GDM1 (cell line): ENCODE data around the gene ENOSF1.
"Not testable (repeated sequence)": the region's sequence is repeated elsewhere in the genome, so short reads cannot be mapped to it uniquely, and the experiment has no call there.

ENCODE experiments used
- DNase-seq: peaks from one replicate; lab custom pipeline; 2025; lab: John Stamatoyannopoulos, UW

Gene ENOSF1

GRCh38 chr18:706405-706804 lies 6.0 kb downstream of the ENOSF1 start:
- no peak for DNase-seq

- no peak for DNase-seq
Measured at GRCh38 chr18:703213-703967, 9.0 kb downstream of the ENOSF1 start.

- DNase-seq: no peak
Measured at GRCh38 chr18:697800-698199, 14.6 kb downstream of the ENOSF1 start.

DNA sequence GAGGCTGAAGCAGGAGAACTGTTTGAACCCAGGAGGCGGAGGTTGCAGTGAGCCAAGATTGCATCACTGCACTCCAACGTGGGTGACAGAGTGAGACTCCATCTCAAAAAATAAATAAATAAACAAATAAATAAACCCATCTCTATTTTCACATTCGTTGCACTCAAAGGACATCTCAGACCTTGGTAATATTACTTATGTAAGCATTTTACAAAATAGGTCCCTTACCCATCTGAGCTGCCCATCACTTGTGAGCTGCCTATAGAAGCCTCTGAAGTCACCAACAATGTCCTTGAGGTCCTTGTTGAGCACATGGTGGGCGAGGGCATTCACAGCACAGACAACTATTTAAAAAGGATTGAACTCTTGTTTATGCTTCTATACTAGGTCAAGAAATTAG lies 15.4 kb downstream of the ENOSF1 start:
- no peak for DNase-seq

GRCh38 chr18:693466-694187 lies 18.8 kb downstream of the ENOSF1 start:
- no peak for DNase-seq

- no peak for DNase-seq
Measured at GRCh38 chr18:692824-693223, 19.6 kb downstream of the ENOSF1 start.

DNA sequence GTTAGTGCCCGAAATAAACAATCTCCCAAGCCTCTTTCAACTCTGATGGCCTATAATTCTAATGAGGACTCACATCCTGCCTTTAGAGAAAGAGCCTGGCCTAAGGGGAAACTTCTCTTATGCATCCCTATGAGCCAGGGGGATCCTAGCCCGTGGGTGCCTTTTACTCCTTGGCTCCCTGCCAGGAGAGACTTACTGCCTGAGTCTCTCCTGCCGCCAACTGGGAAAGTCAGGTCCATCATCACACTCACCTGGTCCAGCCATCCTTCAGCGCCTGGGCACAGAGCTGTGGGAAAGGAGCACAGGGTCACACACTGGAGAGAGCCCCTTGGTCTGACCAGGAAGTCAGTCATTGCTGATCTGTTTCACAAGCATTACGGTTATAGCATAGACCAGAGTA lies 24.1 kb downstream of the ENOSF1 start:
- DNase-seq: no peak

DNA sequence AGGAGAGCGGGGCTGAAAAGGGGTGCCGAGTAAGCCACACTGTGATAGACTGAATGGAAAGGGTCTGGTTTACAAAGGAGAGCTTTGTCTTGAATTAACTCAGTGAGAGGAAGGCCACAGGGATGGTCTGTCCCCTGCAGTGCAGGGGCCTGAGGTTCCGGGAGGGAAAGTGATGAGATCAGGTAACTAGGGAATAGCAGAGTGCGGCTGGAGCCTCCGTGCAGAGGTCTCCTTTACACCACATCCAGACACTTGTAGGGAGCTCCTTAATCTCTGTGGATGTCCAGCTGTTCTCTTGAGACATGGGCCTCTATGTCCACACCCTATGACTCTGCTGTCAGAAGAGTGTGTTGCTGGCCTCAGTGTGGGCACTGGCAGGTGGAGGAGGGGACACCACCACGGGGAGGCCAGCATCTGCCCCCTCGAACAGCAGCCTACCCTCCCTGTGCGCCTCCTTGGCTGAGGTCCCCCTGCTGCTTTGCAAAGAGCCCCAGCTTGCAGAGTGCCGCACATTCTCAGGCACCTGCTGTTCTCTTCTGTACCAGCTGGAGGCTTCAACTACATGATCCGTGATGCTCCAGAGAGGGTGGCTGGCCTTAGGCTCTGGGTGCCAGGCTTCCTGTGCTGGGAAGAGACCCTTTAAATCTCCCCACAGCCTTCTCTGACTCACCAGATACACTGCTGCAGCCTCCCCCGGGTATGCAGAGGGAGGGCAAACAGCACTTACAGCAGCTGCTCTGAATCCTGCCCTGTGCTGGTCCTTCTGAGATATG lies 25.9 kb downstream of the ENOSF1 start:
- DNase-seq: no peak

DNA sequence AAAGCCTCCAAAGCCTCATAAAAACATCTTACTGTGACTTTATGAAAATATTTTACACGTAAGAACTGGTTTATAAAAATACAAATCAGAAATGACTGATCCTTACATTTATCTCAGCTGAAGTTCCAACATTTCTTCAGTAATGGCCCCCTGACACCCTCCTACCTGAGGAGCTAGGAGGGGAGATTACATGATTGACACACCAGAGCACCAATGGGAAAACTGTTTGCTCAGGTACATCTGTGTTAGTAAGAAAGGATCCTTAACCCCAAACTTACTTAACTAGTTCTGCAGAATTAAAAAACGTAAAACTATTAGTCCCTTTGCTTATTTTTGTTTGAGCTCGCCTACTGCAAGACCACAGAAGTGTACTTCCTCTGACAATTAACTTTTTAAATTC lies 27.0 kb downstream of the ENOSF1 start:
- no peak for DNase-seq

- no peak for DNase-seq
Measured at GRCh38 chr18:683531-683930, 28.9 kb downstream of the ENOSF1 start.

GRCh38 chr18:682833-683232 lies 29.6 kb downstream of the ENOSF1 start:
- no peak for DNase-seq

GRCh38 chr18:682416-682815 lies 30.0 kb downstream of the ENOSF1 start:
- DNase-seq: not testable (repeated sequence)

DNA sequence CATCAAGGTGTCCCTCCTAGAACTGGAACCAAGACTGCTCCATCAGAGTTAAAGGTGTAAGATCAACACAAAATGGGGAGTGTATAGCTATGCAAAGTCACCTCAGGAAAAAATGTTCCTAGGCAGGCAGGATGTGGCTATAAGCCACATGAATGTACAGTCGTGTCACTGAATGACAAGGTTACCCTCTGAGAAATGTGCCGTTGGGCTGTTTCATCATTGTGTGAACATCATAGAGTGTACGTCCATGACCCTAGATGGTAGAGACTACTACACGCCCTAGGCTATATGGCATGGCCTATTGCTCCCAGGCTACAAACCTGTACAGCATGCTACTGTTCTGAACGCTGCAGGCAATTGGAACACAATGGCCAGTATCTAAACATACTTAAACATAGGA lies 30.4 kb downstream of the ENOSF1 start:
- peak; percentile 19 for DNase-seq

DNA sequence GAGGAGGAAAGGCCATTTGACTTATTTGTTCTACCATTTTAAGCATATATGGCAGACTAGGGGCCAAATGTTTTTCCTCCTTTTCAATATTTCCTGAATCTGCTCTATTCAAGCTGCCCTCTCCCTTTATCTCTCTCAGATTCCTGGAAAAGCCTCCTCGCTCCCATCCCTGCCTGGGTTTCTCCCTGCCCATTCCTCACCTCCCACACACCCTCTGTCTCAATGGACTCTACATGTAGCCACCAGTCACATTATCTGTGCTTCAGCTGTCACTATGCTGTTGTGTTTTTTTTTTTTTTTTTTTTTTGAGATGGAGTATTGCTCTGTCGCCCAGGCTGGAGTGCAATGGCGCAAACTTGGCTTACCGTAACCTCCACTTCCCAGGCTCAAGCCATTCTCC lies 32.0 kb downstream of the ENOSF1 start:
- DNase-seq: no peak

DNA sequence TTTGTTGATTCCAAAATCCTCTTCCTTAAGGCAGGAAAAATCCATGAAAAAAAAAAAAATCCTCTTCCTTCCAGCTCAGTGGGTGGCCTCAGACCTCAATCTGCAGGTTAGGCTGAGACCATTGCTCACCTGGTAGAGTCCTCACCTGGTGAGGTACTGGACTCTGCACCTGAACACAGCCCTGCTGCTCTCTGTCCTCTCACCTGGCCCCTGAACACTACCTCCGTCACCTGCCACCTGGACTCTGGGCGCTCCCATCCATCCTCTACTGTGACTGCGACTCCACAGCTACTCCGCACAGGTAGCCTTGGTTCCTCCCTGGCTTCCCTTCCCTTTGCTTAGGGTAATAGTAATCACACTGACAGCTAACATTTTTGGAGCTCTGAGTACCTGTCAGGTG lies 32.9 kb downstream of the ENOSF1 start:
- no peak for DNase-seq

DNA sequence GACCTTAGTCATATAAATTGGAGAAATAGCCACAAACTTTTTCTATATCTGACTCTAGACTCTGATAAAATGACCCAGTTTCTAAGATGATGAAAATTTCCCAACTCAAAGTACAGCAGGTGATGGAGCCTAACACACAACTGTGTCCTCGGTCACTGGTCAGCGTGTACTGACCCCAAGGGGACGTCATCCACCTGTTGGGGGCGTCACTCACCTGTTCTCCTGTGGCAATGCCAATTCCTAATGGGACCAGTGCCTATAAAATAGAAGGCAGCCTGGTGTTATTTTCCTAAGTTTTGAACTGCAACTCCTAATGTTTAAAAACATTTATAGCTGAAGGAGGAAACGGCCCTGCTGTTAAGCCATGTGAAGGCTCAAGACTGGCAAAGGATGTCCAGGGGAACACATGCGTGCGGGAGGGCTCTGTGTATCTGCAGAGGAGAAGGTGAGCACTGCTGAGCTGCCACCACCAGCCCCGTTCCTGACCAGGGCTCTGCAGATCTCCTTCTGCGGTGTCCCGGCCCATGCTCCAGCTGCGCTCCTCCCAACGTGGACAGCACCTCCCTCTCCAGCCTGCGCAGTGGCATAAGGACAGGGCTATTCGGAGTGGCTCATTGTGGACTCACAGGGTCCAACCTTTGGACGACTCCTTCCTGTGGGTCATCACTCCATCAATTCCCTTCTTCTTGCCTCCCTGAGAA lies 33.8 kb downstream of the ENOSF1 start:
- DNase-seq: no peak

DNA sequence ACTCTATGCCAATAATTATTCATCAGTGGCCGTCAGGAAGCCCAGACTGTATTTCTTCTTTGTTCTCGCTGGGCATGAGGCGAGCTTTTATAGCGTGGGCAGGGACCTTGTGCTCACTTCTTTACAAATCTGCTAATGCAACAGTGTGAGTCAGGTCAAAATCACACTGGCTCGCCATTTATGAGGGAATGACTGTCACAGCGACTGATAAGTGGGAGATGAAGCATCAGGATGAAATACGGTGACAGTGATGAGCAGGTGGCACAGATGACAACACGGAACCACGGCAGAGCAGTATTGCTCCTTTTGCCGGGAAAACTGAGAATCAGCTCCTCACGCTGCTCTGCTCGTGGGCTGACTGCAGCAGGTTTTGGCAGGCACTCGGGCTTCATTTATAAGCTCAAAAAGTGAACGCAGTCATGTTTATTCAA lies 34.5 kb downstream of the ENOSF1 start:
- DNase-seq: no peak

- DNase-seq: no peak
Measured at GRCh38 chr18:677145-677544, 35.3 kb downstream of the ENOSF1 start.

- no peak for DNase-seq
Measured at GRCh38 chr18:676736-677135, 35.7 kb downstream of the ENOSF1 start.

GRCh38 chr18:676069-676468 lies 36.4 kb downstream of the ENOSF1 start:
- no peak for DNase-seq

GRCh38 chr18:675307-675706 lies 37.1 kb downstream of the ENOSF1 start:
- DNase-seq: no peak

- no peak for DNase-seq
Measured at GRCh38 chr18:673769-674168, 38.7 kb downstream of the ENOSF1 start.
